HCT116 (cell line): ENCODE data around the gene KNOP1. TPM values are rescaled to one million over a fixed set of nuclear protein-coding genes. Genes with fewer than 3 reads are reported as not detected.

Experiments used
- ATAC-seq: fragments of 200-7000 bp; cut with Tn5 transposase; 2 replicates; pipeline ENCODE4 v1.9.1; 2020; ENCODE audit warnings: mild to moderate bottlenecking, moderate library complexity
- BruUV-seq: library from RNA; stranded (reverse); fragments of 400-500 nt; replicated peaks from 2 replicates; lab custom pipeline; 2021; lab: Mats Ljungman, UMichigan
- CTCF ChIA-PET: fragments of 300-600 bp; sonication (Branson Sonifier 250); formaldehyde crosslinking; loops from one replicate; lab custom pipeline; 2021; ENCODE audit warnings: antibody characterized with exemption; lab: Charles Lee
- POLR2A ChIA-PET: fragments of 300-600, 350-600 bp; sonication (Branson Sonifier 250); formaldehyde crosslinking; loops from one replicate; lab custom pipeline; 2021; ENCODE audit warnings: antibody characterized with exemption; lab: Charles Lee
- RAD21 ChIA-PET, 2 experiments: fragments of 300-600 bp; sonication (Branson Sonifier 250); formaldehyde crosslinking; loops; one replicate each; lab custom pipeline; 2023; ENCODE audit warnings: low total read pairs in 2 of 2; ENCODE audit not compliant: uncharacterized antibody in 2 of 2, unreplicated experiment in 2 of 2, low non-redundant PET in 1 of 2; lab: Charles Lee
- DNase-seq: peaks from one replicate; pipeline ENCODE4 v3.0.0-alpha.2; 2010; ENCODE audit warnings: low read depth, low spot score
- H2AFZ ChIP-seq: fragments of 200-600 bp; shearing (Covaris generic), sonication (generic); 2 replicates; pipeline ENCODE4 v1.6.1; 2017; ENCODE audit warnings: low read depth, mixed run types, mixed read lengths, antibody characterized with exemption, low read length; ENCODE audit not compliant: poor library complexity, severe bottlenecking
- H3K27ac ChIP-seq: 2 replicates; pipeline ENCODE4 v1.5.1; 2012; ENCODE audit warnings: low read depth, low read length
- H3K27me3 ChIP-seq: fragments of 200-600 bp; sonication (generic); 2 replicates; pipeline ENCODE4 v1.6.1; 2016; ENCODE audit warnings: mixed run types, low read length, mixed read lengths; ENCODE audit not compliant: insufficient read depth
- H3K36me3 ChIP-seq, 2 experiments: fragments of 200-500 bp in 1 of 2; fragments of 200-600 bp in 1 of 2; sonication (Bioruptor generic) in 1 of 2; sonication (generic) in 1 of 2; 2 replicates each; pipeline versions ENCODE4 v1.5.1 to v1.6.1; 2014 to 2016; ENCODE audit warnings: low read length in 2 of 2, inconsistent platforms in 1 of 2, mixed read lengths in 1 of 2, mixed run types in 1 of 2; ENCODE audit not compliant: insufficient read depth in 2 of 2, control insufficient read depth in 1 of 2
- H3K4me1 ChIP-seq, 2 experiments: fragments of 200-600 bp in 1 of 2; sonication (generic) in 1 of 2; 2 replicates each; pipeline versions ENCODE4 v1.5.1 to v1.6.1; 2012 to 2017; ENCODE audit warnings: low read length in 2 of 2, inconsistent platforms in 1 of 2, mild to moderate bottlenecking in 1 of 2, mixed read lengths in 1 of 2, mixed run types in 1 of 2, moderate library complexity in 1 of 2; ENCODE audit not compliant: insufficient read depth in 2 of 2, control insufficient read depth in 1 of 2
- H3K4me2 ChIP-seq: fragments of 200-600 bp; sonication (generic); 2 replicates; pipeline ENCODE4 v1.6.1; 2017; ENCODE audit warnings: mixed run types, low read length, mixed read lengths
- H3K4me3 ChIP-seq, 2 experiments: fragments of 200-600 bp in 1 of 2; sonication (generic) in 1 of 2; replicated peaks in 1 of 2; 2 replicates each; pipeline ENCODE4 v1.5.1; 2011 to 2016; ENCODE audit warnings: low read length in 2 of 2, control low read depth in 1 of 2, low read depth in 1 of 2, mild to moderate bottlenecking in 1 of 2, mixed read lengths in 1 of 2, mixed run types in 1 of 2
- H3K79me2 ChIP-seq: fragments of 200-600 bp; sonication (generic); 2 replicates; pipeline ENCODE4 v1.6.1; 2017; ENCODE audit warnings: mild to moderate bottlenecking, mixed run types, low read length, moderate library complexity, mixed read lengths; ENCODE audit not compliant: insufficient read depth
- H3K9ac ChIP-seq: fragments of 200-600 bp; sonication (generic); 2 replicates; pipeline ENCODE4 v1.6.1; 2016; ENCODE audit warnings: low read length, mixed read lengths
- H3K9me2 ChIP-seq: fragments of 200-600 bp; sonication (generic), shearing (Covaris generic); 2 replicates; pipeline ENCODE4 v1.6.1; 2017; ENCODE audit warnings: mixed run types, mild to moderate bottlenecking, moderate library complexity; ENCODE audit not compliant: insufficient read depth
- H3K9me3 ChIP-seq, 2 experiments: fragments of 200-500 bp in 1 of 2; fragments of 200-600 bp in 1 of 2; sonication (Bioruptor generic) in 1 of 2; sonication (generic) in 1 of 2; 2 replicates each; pipeline ENCODE4 v1.6.1; 2014 to 2017; ENCODE audit warnings: low read length in 2 of 2, mixed read lengths in 2 of 2, inconsistent platforms in 1 of 2, low read depth in 1 of 2, mild to moderate bottlenecking in 1 of 2, mixed run types in 1 of 2, moderate library complexity in 1 of 2; ENCODE audit not compliant: control insufficient read depth in 1 of 2, insufficient read depth in 1 of 2
- H4K20me1 ChIP-seq: fragments of 200-600 bp; sonication (generic), shearing (Covaris generic); 2 replicates; pipeline ENCODE4 v1.6.1; 2017; ENCODE audit warnings: mixed run types, mild to moderate bottlenecking, moderate library complexity; ENCODE audit not compliant: insufficient read depth
- ATF3 ChIP-seq: IDR thresholded peaks from 2 replicates; pipeline ENCODE4 v1.6.1; 2012
- CTCF ChIP-seq, 3 experiments: fragments of 200-600 bp in 1 of 3; sonication (generic) in 1 of 3; IDR thresholded peaks in 2 of 3; conservative IDR thresholded peaks in 1 of 3; 2 replicates each; pipeline ENCODE4 v1.5.1; 2012 to 2017; ENCODE audit warnings: low read depth in 2 of 3, low read length in 2 of 3, antibody characterized with exemption in 1 of 3, borderline replicate concordance in 1 of 3, control low read depth in 1 of 3, mild to moderate bottlenecking in 1 of 3, mixed read lengths in 1 of 3, mixed run types in 1 of 3, moderate library complexity in 1 of 3; ENCODE audit not compliant: insufficient read depth in 1 of 3
- EGR1 ChIP-seq: IDR thresholded peaks from 2 replicates; pipeline ENCODE4 v1.6.1; 2012; ENCODE audit warnings: low read depth
- ELF1 ChIP-seq: IDR thresholded peaks from 2 replicates; pipeline ENCODE4 v1.6.1; 2012; ENCODE audit warnings: low read depth, borderline replicate concordance
- EZH2 ChIP-seq: fragments of 200-600 bp; sonication (generic); IDR thresholded peaks from 2 replicates; pipeline ENCODE4 v1.6.1; 2017; ENCODE audit warnings: antibody characterized with exemption, mixed run types
- EZH2phosphoT487 ChIP-seq: fragments of 200-600 bp; IDR thresholded peaks from 2 replicates; pipeline ENCODE4 v1.6.1; 2018; ENCODE audit warnings: antibody characterized with exemption, borderline replicate concordance
- JUND ChIP-seq: IDR thresholded peaks from 2 replicates; pipeline ENCODE4 v1.6.1; 2012
- MAX ChIP-seq: IDR thresholded peaks from 2 replicates; pipeline ENCODE4 v1.6.1; 2012
- POLR2A ChIP-seq: IDR thresholded peaks from 2 replicates; pipeline ENCODE4 v1.7.0; 2011; ENCODE audit warnings: borderline replicate concordance; ENCODE audit not compliant: insufficient read depth, insufficient read length; ENCODE audit errors: extremely low read depth
- POLR2AphosphoS5 ChIP-seq: IDR thresholded peaks from 2 replicates; pipeline ENCODE4 v1.6.1; 2011; ENCODE audit warnings: mild to moderate bottlenecking, low read depth, low read length, moderate library complexity
- RAD21 ChIP-seq: IDR thresholded peaks from 2 replicates; pipeline ENCODE4 v1.6.1; 2012; ENCODE audit warnings: low read depth, mild to moderate bottlenecking
- SIN3A ChIP-seq: IDR thresholded peaks from 2 replicates; pipeline ENCODE4 v1.6.1; 2012; ENCODE audit warnings: low read depth
- SRF ChIP-seq: IDR thresholded peaks from 2 replicates; pipeline ENCODE4 v1.6.1; 2012; ENCODE audit warnings: low read depth
- YY1 ChIP-seq: IDR thresholded peaks from 2 replicates; pipeline ENCODE4 v1.6.1; 2011; ENCODE audit warnings: low read length, low read depth, moderate library complexity, mild to moderate bottlenecking; ENCODE audit not compliant: insufficient replicate concordance; ENCODE audit errors: extremely low read depth
- ZBTB33 ChIP-seq: IDR thresholded peaks from 2 replicates; pipeline ENCODE4 v1.6.1; 2011; ENCODE audit warnings: mild to moderate bottlenecking, low read length, moderate library complexity; ENCODE audit not compliant: insufficient replicate concordance; ENCODE audit errors: extremely low read depth
- ZNF274 ChIP-seq: fragments of 200-500 bp; sonication (Bioruptor generic); IDR thresholded peaks from 2 replicates; pipeline ENCODE4 v1.6.1; 2014; ENCODE audit warnings: mild to moderate bottlenecking, low read depth, low read length, inconsistent platforms
- intact Hi-C: fragments of 100-400 bp; cut with micrococcal nuclease; formaldehyde crosslinking; loops from 2 replicates; pipeline ENCODE4 v1.10.0; 2022
- total RNA-seq: library from RNA; stranded (reverse); gene quantifications from one replicate; pipeline ENCODE4 v1.2.1, GENCODE V29; 2021; ENCODE audit not compliant: unreplicated experiment

The KNOP1 gene
- total RNA-seq, 1 experiment from 2014 or later: 34.6 TPM

GRCh38 chr16:19698480-19699465 is 19.3 kb downstream of the KNOP1 start:
- TF ChIP-seq EZH2 (no peak), ELF1 (no peak), ZBTB33 (no peak), ZNF274 (no peak), MAX (no peak), RAD21 (no peak), CTCF (IDR thresholded peaks at IDR 0.05 in 2 of 3, conservative IDR thresholded peaks at IDR 0.05 in 1 of 3; ENCODE audit: borderline replicate concordance in 1 of 3, insufficient read depth in 1 of 3, low read depth in 2 of 3, low read length in 2 of 3) (no peak), POLR2AphosphoS5 (no peak), SIN3A (no peak), SRF (no peak), JUND (no peak), YY1 (no peak), EGR1 (no peak), POLR2A (no peak), EZH2phosphoT487 (no peak), ATF3 (no peak)
- Histone ChIP-seq H2AFZ (no peak overlapping the region), H3K4me2 (no peak overlapping the region), H3K9me2 (no peaks in the 10 kb centered on the region), H3K4me3 (no peak overlapping the region), H3K27ac (no peak overlapping the region), H3K79me2 (peaks cover 11% of the 10 kb centered on the region; the same call in 1 of the 2 replicates), H4K20me1 (no peaks in the 10 kb centered on the region), H3K4me1 (peaks cover 12 to 13% of the 10 kb centered on the region in 2 experiments), H3K36me3 (peaks cover 12 to 22% of the 10 kb centered on the region in 2 experiments; a peak in 3 of 4 replicates), H3K9ac (no peak overlapping the region), H3K27me3 (no peaks in the 10 kb centered on the region), H3K9me3 (no peaks in the 10 kb centered on the region)
- intact Hi-C loops: no loop called here
- DNase-seq (no peak), ATAC-seq (no peak)
- ChIA-PET CTCF (interaction anchor here (1.3 kb wide), 1 partner anchor 115 kb away, joined by 4 read pairs; no protein-coding TSS in a partner anchor), POLR2A (no interaction called here), RAD21 (no interaction called here)
- no TSS peak for BruUV-seq
